Small intestine (tissue), 7 donors: ENCODE results near the gene MTSS2. TPM values are rescaled to one million over a fixed set of nuclear protein-coding genes. Genes with fewer than 3 reads are reported as not detected.

ENCODE experiments used
- DNase-seq, 2 donors: peaks; one replicate each; pipeline versions ENCODE4 v3.0.0 to v3.0.0-alpha.2; 2013
- FAIRE-seq: peaks from 2 replicates; lab custom pipeline; 2012; peaks lifted over from hg19 to GRCh38; lab: Jason Lieb, UNC
- H3K27ac ChIP-seq, 3 donors: one replicate each; pipeline ENCODE4 v1.5.1; 2013; ENCODE audit warnings: low read length in 2 of 3, mild to moderate bottlenecking in 2 of 3, control low read depth in 1 of 3, inconsistent platforms in 1 of 3, low read depth in 1 of 3, moderate library complexity in 1 of 3
- H3K27me3 ChIP-seq, 3 donors: one replicate each; pipeline ENCODE4 v1.6.1; 2013; ENCODE audit warnings: low read length in 3 of 3, inconsistent platforms in 1 of 3; ENCODE audit not compliant: control insufficient read depth in 3 of 3, insufficient read depth in 3 of 3
- H3K36me3 ChIP-seq, 3 donors: one replicate each; pipeline ENCODE4 v1.6.1; 2013; ENCODE audit warnings: low read length in 3 of 3, inconsistent platforms in 1 of 3, low read depth in 1 of 3, mild to moderate bottlenecking in 1 of 3, moderate library complexity in 1 of 3; ENCODE audit not compliant: control insufficient read depth in 3 of 3, insufficient read depth in 2 of 3
- H3K4me1 ChIP-seq, 3 donors: one replicate each; pipeline ENCODE4 v1.6.1; 2013; ENCODE audit warnings: low read length in 2 of 3, inconsistent platforms in 1 of 3, low read depth in 1 of 3, mild to moderate bottlenecking in 1 of 3, moderate library complexity in 1 of 3; ENCODE audit not compliant: control insufficient read depth in 3 of 3, insufficient read depth in 2 of 3
- H3K4me3 ChIP-seq, 3 donors: one replicate each; pipeline ENCODE4 v1.5.1; 2013; ENCODE audit warnings: low read length in 3 of 3, control low read depth in 1 of 3, inconsistent platforms in 1 of 3, low read depth in 1 of 3, mild to moderate bottlenecking in 1 of 3, moderate library complexity in 1 of 3
- H3K9me3 ChIP-seq, 2 donors: one replicate each; pipeline ENCODE4 v1.6.1; 2013; ENCODE audit warnings: low read depth in 1 of 2, low read length in 1 of 2; ENCODE audit not compliant: control insufficient read depth in 2 of 2, insufficient read depth in 1 of 2
- WGBS, 3 donors: extraction: QIAGEN DNeasy Blood & Tissue Kit; methylation state at CpG; one replicate each; pipeline ENCODE4 v1.1.7; 2013; 5-methylcytosine and 5-hydroxymethylcytosine counted together
- polyA plus RNA-seq, 4 donors: library from polyadenylated mRNA; stranded (reverse) in 3 of 4; unstranded in 1 of 4; fragments of 200-250 nt in 3 of 4; fragments of 120-200 nt in 1 of 4; gene quantifications; one replicate each; pipeline versions ENCODE4 v1.2.1 to v1.2.3, GENCODE V29; 2013
- donor health status: healthy with polysubstance abuse.
- donor health status: control.
- donor health status: control.
- donor health status: Bipolar disorder and iron deficiency.
- donor health status: healthy.

MTSS2 gene
- polyA plus RNA-seq, 4 donors: 2.9 to 15.2 (median 11.0) TPM

- WGBS, 3 donors: 71 to 81% (median 75%) methylated on average over 18 of the region's 18 CpGs
- no peak for FAIRE-seq
- no peak for DNase-seq
- Histone ChIP-seq H3K9me3 (no peaks in the 10 kb centered on the region), H3K27ac (no peak overlapping the region), H3K4me1 (peaks cover 0 to 16% (median 0%) of the 10 kb centered on the region in 3 donors), H3K4me3 (no peak overlapping the region), H3K36me3 (peaks cover 0 to 66% (median 7%) of the 10 kb centered on the region in 3 donors), H3K27me3 (no peaks in the 10 kb centered on the region)
Observed at GRCh38 chr16:70680495-70681381, 5.1 kb downstream of the MTSS2 start.

DNA sequence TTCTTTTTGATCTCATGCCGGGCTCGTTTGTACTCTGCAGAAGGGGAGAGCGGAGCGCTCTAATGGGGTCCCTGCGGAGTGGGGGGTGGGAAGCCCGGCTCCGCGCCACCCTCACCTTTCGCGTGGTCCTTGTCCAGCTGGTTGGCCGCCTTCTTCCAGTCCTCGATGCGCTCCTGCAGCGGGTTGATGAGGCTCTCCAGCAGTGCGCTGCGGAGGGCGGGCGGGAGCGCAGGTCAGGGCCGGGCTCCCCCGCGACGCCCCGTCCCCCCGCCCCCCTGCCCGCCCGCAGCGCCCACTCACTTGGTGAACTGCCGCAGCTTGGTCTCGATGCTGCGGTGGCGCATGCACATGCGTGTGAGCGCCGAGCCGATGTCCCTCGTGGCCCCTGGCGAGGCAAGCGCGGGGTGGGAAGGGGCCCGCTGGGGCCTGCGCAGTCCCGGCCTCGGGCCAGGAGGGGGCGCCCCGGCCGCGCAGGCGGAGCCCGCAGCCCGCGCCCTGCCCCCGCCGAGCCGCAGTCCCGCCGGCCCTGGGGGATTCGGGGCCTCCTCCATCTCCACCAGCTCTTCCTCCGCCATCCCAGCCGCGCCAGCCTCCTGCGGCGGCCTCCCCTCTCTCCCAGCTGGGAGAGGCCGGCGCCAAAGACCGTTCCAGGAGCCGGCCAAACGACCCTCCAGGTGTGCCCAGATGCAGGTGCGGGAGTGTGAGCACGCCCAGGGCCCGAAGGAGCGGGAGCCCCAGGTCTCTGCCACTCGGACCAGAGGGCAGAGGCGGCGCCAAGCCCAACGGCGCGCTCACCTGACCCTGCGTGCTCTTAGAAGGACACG is 6.0 kb downstream of the MTSS2 start:
- DNase-seq (peak in 1 of 2 donors; percentile 38), FAIRE-seq (no peak)
- H3K4me1 ChIP-seq: peaks cover 0 to 16% (median 0%) of the 10 kb centered on the region in 3 donors
- H3K9me3 ChIP-seq: no peaks in the 10 kb centered on the region
- no peaks in the 10 kb centered on the region for H3K27me3 ChIP-seq
- no peak overlapping the region for H3K27ac ChIP-seq
- H3K4me3 ChIP-seq: no peak overlapping the region
- WGBS, 3 donors: 60 to 73% (median 70%) methylated on average over 53 to 80 of the region's 80 CpGs
- peaks cover 0 to 73% (median 7%) of the 10 kb centered on the region in 3 donors for H3K36me3 ChIP-seq

- peaks cover 0 to 12% (median 0%) of the 10 kb centered on the region in 3 donors for H3K4me1 ChIP-seq
- WGBS, 3 donors: 84 to 92% (median 85%) methylated on average over 31 of the region's 31 CpGs
- no peak overlapping the region for H3K4me3 ChIP-seq
- H3K27me3 ChIP-seq: no peaks in the 10 kb centered on the region
- H3K36me3 ChIP-seq: peaks cover 0 to 81% (median 7%) of the 10 kb centered on the region in 3 donors
- FAIRE-seq (no peak), DNase-seq (no peak)
- H3K27ac ChIP-seq: no peak overlapping the region
- H3K9me3 ChIP-seq: no peaks in the 10 kb centered on the region
Observed at GRCh38 chr16:70678898-70679670, 6.8 kb downstream of the MTSS2 start.

GRCh38 chr16:70678121-70678897 is 7.5 kb downstream of the MTSS2 start:
- FAIRE-seq: no peak
- H3K27me3 ChIP-seq: no peaks in the 10 kb centered on the region
- H3K27ac ChIP-seq: no peak overlapping the region
- no peaks in the 10 kb centered on the region for H3K9me3 ChIP-seq
- H3K4me3 ChIP-seq: no peak overlapping the region
- H3K36me3 ChIP-seq: peaks cover 0 to 76% (median 7%) of the 10 kb centered on the region in 3 donors
- 89 to 96% (median 95%) methylated on average over 22 of the region's 22 CpGs for WGBS, 3 donors
- no peak for DNase-seq
- H3K4me1 ChIP-seq: peaks cover 0 to 12% (median 0%) of the 10 kb centered on the region in 3 donors

GRCh38 chr16:70677499-70678120 is 8.2 kb downstream of the MTSS2 start:
- no peaks in the 10 kb centered on the region for H3K9me3 ChIP-seq
- peaks cover 0 to 74% (median 7%) of the 10 kb centered on the region in 3 donors for H3K36me3 ChIP-seq
- peaks cover 0 to 9% (median 0%) of the 10 kb centered on the region in 3 donors for H3K4me1 ChIP-seq
- WGBS, 3 donors: 82 to 94% (median 91%) methylated on average over 14 to 15 of the region's 15 CpGs
- DNase-seq (no peak), FAIRE-seq (no peak)
- H3K27me3 ChIP-seq: no peaks in the 10 kb centered on the region
- H3K4me3 ChIP-seq: no peak overlapping the region
- no peak overlapping the region for H3K27ac ChIP-seq

- peaks cover 0 to 73% (median 7%) of the 10 kb centered on the region in 3 donors for H3K36me3 ChIP-seq
- H3K27me3 ChIP-seq: no peaks in the 10 kb centered on the region
- no peak for DNase-seq
- FAIRE-seq: no peak
- H3K4me1 ChIP-seq: peaks cover 0 to 4% (median 0%) of the 10 kb centered on the region in 3 donors
- H3K4me3 ChIP-seq: no peak overlapping the region
- no peak overlapping the region for H3K27ac ChIP-seq
- 81 to 94% (median 89%) methylated on average over 13 to 14 of the region's 14 CpGs for WGBS, 3 donors
- H3K9me3 ChIP-seq: no peaks in the 10 kb centered on the region
Observed at GRCh38 chr16:70676675-70677498, 9.0 kb downstream of the MTSS2 start.
